Measurements from ENCODE around the gene MTCH1.

GRCh38 chr6:36958775-36959554, 27.0 kb downstream of the MTCH1 start:
- TF ChIP-seq CTCF (IDR thresholded peaks at IDR 0.05), result no peak
- no peak for TF ChIP-seq POLR2AphosphoS5 (IDR thresholded peaks at IDR 0.05)
